GM19455 (cell line): ENCODE data around the gene DOCK1.

Experiments used
- ATAC-seq: cut with Tn5 transposase; IDR thresholded peaks from one replicate; pipeline ENCODE4 v1.9.1; 2021; ENCODE audit not compliant: unreplicated experiment

DOCK1 gene

DNA sequence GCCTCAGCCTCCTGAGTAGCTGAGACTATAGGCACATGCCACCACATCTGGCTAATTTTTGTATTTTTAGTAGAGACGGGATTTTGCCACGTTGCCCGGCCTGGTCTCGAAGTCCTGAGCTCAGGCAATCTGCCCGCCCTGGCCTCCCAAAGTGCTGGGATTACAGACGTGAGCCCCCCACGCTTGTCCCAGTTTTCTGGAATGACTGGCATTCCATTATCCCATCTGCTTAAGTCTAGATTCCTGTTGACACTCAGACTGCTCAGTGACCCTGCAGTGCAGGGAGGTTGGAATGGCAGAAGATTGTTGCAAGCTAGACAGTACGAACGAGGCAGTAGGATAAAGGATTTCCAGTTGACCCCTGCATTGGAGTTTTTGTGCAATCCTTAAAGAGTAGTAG lies 508.8 kb downstream of the DOCK1 start:
- no peak for ATAC-seq

DNA sequence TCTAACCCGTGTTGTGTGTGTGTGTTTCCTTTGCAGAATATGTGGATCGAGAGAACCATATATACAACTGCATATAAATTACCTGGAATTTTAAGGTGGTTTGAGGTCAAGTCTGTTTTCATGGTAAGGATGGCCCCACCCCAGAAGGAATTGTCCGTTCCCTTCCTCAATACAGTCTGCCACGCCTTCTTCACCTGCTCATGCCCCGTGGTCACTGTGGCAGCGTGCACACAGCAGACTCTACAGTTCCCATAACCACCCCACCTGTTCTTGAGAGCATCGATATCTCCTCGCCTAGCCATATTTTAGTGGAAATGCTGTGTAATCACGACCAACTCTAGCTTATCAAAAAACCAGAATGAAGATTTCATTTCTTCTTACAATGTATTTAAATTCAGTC lies 509.9 kb downstream of the DOCK1 start:
- ATAC-seq, result no peak

DNA sequence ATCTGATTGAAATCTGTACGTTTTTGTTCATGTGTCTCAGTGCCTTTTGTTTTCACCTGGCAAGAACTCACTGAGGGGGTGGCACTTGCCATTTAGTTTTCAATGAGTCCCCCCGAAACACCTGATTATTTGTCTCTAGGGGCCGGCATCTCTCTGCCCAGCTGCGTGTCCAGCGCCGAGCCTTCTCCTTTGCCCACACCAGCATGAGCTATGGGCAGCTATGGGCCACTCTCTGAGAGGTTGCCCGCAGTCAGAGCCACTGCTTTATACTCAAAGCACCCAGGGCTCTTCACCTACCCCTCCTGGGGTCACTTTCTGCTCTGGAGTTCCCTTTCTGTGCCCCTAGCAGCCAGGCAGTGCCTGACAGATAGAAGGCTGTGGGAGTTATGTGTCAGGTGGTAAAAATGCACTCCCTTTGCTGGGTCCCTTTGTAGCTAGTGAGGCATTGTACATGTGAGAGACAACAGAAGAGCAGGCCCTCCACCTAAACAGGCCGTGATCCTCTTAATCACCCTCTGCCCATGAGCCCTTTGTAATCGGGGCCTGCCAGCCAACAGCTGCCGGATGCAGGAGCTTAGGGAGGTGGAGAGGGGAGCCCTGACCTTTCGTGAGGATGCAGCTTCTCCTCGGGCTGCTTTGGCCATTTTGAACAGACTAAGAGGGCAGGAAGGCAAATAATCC lies 510.8 kb downstream of the DOCK1 start:
- no peak for ATAC-seq

DNA sequence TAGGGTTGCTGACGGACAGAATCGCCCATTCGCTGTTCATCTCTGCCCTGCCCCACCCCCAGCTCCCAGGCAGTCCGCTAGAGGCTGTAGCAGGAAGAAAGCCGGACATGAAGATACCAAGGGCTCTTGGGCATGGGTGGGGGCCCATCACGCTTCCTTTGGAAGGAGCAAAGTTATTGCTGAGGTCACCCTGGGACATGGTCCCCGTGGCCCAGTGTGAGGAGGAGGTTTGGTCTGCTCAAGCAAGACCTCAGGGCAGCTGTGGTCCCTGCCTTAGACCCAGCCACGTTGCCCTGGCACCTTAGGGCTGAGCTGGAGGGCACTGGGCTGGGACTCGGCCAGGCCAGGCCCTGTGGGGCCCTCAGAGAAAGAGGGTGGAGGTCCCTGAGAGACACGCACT lies 511.8 kb downstream of the DOCK1 start:
- no peak for ATAC-seq

DNA sequence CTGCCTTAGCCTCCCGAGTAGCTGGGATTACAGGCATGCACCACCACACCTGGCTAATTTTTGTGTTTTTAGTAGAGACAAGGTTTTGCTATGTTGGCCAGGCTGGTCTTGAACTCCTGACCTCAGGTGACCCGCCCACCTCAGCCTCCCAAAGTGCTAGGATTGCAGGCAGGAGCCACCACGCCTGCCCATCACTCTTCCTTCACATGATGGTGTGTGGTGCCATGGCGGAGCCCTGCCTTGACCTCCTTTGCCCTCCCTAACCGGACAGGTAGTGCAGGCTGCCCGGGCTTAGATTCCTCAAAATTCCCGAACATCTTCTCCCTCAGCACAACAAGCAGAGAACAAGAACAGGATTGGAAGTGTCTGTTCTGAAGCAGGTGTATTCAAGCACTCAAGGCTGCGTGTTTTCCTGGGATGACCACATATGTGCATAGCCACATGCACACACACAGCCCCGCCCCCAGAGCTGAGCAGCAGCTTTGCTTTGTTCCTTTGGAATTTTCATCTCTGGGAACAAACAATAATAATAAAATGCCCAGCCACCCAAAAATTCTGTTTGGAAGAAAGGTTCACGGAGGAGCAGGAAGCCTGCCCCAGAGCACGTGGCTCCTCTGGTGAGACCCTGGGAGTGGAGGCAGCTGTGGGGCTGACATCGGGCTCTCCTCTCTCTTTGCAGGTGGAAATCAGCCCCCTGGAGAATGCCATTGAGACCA lies 512.6 kb downstream of the DOCK1 start:
- no peak for ATAC-seq

DNA sequence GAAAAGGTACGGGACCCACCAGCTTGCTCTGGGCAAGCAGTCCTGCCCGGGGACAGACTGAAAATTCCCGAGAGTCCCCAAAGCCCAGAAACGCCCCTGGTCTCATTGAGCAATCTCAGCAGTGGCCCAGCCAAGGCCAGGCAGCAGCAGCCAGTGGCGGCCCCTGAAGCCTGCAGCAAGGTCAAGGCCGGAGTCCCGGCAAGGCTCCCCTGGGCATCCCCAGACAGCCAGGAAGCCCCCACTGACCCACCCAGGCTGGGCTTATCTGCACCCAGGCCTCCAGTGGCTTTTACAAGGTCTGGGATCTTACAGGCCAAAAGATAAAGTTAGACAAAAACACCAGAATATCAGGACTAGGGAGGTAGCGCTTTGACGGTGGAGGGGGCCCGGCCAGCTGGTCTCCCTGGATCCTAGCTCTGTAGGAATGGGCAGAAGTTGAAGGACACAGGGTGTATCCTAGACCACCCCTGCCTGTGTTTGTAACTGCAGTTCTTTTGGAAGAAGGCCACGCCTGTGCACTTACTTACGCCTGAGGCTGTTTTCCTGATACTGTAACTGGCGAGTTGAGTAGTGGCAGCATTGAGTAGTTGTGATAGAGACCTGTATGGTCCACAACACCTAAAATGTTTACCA lies 513.4 kb downstream of the DOCK1 start:
- no peak for ATAC-seq

DNA sequence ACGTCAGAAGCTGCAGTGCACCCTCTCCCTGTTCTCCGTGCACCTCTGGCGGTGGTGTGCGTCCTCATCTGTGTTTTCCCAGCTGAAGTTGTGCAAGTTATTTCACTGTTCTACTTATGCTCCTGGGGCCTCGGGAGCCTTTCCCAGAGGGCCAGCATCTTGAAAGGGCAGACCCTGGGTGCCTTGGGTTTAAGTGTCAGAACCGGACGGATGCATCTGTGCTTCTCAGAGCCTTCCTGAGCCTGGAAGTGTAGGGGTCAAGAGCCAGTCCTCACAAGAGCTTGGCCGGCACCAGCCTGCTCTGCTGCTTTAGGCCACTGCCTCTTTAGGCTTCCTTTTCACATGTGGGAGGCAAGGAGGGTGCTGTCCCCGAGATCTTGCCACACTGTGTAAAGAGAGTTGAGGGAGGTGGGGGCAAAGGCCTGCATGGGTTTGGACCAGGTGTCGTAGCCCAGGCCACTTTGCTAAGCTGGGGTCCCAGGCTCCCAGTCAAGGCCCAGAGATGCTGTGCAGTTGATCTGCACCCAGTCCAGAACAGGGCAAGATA lies 515.0 kb downstream of the DOCK1 start:
- ATAC-seq, result no peak

DNA sequence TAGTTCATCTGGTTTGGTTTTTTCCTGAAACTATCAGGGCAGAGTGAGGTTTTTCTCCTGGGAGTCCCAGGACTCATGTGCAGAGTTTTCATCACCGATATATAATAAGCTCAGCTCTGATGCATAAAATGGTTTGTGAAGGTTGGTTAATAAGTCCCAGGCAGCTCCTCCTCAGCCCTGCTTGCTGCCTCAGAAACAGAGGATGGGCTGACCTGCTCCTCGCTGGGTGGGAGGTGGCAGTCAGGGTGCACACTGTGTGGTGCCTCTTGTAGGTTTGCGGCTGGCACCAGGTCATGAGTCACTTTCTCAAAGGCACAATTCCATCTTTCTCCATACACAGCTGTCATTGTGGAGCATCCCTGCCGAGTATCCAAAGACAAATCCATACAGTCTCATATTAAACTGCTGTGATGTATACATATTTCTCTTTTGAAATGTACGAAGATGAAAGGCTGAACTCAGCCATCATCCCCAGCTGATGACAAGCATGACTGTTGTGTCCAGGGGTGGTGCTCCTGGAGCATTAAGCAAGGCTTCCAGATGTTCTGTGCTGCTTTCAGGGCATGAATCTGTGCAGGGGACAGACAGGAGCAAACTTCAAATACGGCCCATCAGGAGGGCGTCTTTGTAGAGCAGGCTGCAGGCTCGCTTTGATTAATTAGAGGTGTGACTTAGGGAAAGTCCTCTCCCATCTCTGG lies 518.1 kb downstream of the DOCK1 start:
- ATAC-seq, result no peak

DNA sequence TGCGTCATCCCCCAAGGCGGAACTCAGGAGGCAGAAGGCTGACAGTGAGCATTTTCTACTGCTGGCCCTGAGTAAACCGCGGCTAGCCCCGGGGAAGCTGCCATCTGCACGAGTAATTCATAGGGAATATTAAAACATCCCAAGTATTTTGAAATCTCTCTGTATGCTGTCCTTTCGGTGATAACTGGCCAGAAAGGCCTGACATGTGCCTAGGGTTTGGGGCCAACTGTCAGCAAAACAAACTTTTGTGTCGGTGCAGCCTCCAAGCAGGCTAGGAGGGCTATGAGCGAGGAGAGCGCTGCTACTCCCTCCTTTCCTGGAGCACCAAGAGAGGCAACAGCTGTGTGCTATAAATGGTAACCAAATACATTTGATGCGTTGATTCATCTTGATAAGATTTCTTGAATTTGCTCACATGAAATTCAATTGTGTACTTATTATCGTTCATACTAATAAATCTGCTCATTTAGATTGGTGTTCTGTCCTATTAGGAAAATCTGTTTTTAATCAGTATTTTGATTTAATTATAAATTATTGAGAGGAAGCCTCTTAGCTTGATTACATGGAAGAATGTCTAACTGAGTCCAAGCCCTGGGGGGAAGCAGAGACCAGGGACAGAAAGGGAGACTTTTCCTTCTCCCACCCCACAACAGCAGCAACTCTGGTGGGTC lies 519.5 kb downstream of the DOCK1 start:
- ATAC-seq, result no peak

DNA sequence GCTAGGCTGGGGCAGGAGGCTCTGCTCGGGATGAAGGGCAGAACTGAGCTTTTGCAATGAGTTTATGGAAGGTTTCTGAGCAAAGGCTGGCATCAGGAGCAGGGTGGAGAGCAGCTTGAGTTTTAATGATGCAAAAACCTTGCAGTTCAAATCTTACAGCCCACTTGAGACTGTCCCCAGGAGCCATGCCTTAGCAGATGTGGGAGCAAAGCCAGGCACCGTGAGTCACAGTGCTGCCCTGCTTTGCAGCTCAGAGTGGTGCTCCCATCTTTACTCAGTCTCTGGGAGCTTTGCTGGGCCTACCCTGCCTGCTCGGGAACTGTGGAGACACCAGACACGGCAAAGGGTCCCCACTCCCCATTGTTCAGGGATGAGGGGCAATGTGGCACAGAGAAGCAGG lies 521.5 kb downstream of the DOCK1 start:
- no peak for ATAC-seq

DNA sequence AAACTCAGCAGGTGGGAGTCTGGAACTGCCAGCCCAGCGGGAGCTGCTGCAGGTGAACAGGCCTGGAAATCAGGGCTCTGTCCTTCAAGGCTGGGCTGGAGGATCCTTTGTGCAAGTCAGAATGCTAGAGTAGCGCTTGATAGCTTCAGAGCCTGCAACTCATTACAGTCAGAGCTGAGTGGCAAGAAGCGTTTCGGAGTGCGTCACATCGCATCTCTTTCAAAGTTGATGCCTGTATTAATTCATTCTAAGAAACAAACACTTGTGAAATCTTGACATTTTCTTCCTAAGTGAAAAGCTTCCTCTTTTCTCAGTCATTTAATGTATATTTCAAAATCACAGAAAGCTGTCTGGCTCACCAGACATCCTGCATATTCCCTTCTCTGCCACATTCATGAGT lies 522.7 kb downstream of the DOCK1 start:
- no peak for ATAC-seq

DNA sequence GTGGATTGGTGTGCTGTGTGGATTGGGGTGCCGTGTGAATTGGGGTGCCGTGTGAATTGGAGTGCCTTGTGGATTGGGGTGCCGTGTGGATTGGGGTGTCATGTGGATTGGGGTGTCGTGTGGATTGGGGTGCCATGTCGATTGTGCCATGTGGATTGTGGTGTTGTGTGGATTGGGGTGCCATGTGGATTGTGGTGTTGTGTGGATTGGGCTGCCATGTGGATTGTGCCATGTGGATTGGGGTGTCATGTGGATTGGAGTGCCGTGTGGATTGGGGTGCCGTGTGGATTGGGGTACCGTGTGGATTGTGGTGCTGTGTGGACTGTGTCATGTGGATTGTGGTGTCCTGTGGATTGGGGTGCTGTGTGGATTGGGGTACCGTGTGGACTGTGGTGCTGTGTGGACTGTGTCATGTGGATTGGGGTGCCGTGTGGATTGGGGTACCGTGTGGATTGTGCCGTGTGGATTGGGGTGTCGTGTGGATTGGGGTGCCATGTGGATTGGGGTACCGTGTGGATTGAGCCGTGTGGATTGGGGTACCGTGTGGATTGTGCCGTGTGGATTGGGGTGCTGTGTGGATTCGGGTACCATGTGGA lies 523.3 kb downstream of the DOCK1 start:
- no peak for ATAC-seq

DNA sequence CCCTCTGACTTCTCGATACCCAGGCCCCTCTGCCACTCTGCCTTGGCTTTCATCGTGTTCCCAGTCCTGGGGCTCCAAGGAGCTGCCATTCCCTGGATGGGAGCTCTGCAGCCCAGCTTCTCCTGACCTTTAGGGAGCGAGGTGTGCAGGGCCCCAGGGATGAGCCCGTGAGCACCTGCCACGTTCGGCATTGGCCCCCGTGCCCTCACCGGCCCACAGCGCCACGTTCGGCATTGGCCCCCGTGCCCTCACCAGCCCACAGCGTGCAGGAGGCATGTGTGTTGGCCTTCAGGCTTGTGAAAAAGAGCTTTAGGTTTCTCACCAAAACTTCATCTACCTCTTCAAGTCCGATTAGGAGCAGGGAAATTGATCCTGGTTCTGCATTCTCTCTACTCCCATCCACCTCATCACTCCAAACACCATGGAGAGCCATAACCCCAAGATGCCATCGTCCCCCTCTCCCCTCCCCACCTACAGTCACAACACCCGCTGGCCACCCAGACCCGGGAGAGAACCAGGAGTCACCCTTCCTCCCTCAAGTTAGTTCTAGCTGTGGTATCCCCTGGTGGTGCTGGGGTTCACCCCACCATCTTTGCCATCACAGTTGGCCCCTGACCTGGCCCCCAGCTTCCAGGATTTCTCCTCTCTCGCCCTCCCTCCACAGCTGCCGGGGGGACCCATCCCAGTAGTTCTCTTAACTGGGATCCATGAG lies 524.5 kb downstream of the DOCK1 start:
- ATAC-seq, result no peak

DNA sequence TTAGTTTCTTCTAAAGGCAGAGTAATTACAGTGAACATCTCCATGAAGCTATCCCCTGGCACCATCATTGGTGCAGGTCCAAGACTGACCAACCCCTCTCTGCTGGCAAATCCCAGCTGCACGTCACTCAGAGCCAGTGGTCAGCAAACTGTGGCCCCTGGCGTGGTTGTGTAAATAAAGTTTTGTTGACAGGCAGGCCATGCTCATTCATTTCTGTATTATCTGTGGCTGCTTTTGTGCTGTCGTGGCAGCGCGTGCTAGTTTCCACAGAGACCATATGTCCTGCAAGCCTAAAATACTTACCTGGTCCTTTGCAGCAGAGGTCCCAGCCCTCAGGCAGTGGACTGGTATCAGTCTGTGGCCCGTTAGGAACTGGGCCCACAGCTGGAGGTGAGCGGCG lies 526.3 kb downstream of the DOCK1 start:
- no peak for ATAC-seq

DNA sequence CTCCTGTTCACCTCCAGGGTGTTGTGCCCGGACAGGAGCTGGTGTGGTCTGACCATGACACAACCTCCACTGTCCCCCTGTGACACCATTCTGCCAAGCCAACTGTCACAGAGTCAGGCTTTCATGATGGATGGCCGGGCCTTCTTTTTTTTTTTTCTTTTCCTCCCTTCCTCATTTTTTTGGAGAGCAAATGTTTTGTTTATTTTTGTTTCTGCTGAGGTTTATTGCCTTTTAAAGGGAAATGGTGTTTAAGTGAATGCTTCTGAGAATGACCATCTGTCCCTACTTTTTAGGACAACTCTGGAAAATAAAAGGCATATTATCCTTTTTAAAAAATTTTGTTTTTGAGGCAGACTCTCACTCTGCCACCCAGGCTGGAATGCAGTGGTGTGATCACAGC lies 528.8 kb downstream of the DOCK1 start:
- no peak for ATAC-seq

DNA sequence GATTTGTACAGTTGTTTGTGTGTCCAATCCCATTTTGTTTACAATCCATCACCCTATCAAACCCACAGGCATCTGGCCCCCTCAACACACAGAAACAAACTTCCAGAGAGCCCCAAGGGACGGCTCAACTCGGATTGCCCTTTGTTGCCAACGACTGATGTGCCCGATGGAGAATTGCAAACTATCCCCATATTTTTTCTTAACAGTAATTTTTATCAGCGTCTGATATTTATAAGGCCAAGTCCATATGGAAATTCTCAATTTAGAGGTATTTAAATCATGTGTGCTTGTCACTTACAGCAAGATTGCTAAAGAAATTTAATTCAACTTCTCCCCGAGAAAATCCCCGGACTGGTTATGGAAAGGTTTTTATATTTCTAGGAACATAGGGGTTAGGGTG lies 530.0 kb downstream of the DOCK1 start:
- no peak for ATAC-seq

DNA sequence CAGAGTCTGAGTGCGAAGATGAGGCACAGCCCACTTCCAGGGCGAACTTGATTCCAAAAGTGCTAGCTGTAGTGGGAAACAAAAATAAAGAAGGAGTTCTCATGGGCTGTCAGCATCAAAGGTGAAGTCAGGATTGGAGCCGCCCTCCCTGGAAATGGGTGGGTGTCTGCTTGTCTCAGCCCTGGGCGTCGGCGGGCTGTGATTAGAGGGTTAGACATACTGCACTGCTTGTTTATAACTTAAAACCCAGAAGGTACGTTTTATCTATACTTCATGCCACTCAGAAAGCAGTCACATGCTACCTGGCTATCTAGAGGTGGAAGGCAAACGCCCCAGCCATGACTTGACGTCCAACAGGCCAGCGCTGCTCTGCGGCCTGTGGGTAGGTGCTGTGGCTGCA lies 535.1 kb downstream of the DOCK1 start:
- ATAC-seq, result no peak

DNA sequence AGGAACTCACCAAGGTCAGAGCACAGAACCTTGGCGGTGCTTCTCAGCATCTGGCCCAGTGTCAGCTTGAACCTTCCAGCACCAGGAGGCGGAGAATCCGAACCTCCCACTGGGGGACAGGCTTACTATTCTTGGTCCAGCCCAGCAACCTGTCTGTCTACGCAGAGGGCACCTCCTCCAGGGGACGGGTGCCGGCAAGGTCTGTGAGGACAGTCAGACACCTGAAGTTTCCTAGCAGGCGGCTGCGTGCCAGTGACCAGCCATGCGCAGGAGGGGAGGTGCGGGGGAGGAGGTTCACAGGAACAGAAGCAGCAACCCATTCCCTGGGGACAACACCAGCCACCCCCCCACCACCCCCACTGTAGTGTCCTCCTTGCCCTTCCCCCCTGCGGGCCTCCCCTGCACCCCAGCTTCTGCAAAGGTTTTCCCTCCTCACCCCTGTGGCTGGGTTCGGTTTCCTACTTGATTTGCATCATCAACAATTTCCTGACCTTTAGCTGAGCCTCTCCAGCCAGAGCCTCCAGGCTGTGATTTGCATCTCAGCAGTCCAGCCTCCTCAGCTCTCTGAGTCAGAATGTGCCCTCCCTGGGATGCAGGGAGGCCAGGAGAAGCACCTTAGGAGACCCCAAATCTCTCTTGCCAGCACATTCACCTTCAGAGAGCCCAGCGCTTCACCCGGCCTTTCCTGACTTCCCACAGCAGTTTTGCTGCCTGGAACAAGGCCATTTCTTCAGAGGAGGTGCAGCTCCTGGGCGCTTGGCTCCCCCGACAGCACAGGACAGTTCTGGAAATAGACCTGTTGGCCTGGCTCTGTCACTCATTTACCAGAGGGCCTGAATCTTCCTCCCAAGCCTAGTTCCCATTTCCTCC lies 536.4 kb downstream of the DOCK1 start:
- no peak for ATAC-seq

DNA sequence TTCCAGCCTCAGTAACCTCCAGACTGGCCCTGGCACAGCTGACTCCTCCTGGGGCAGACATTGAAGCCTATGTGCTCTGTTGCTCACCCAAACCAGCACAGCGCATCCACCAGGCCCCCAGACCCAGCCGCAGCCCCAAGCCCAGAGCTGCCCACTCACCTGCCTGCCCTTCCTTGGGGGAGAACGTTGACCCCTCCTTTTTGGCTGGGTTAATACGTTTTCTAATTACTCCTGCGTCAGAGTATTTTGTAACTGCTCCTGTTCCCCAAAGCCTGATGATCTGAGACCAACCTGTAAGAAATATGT lies 536.9 kb downstream of the DOCK1 start:
- ATAC-seq, result no peak
